A549 (cell line): ENCODE results near the gene ATP6V0A1. TPM values are rescaled to one million over a fixed set of nuclear protein-coding genes. Genes with fewer than 3 reads are reported as not detected.

ENCODE experiments used
- ATAC-seq, 2 experiments: fragments of 200-7000 bp in 1 of 2; fragments of >200 bp in 1 of 2; cut with Nextera tagmentation in 1 of 2; cut with Tn5 transposase in 1 of 2; 3 replicates each; pipeline versions ENCODE4 v1.8.0 to v1.9.1; 2018 to 2020; ENCODE audit warnings: mild to moderate bottlenecking in 1 of 2, moderate library complexity in 1 of 2
- CTCF ChIA-PET: fragments of 300-600 bp; sonication (Branson Sonifier 250); formaldehyde crosslinking; extraction: SDS; loops from one replicate; lab custom pipeline; 2021; ENCODE audit warnings: antibody characterized with exemption, inconsistent platforms; lab: Yijun Ruan, JAX
- POLR2A ChIA-PET: fragments of 350-600 bp; formaldehyde crosslinking; extraction: SDS; loops from one replicate; lab custom pipeline; 2021; ENCODE audit warnings: antibody characterized with exemption, inconsistent platforms; lab: Yijun Ruan, JAX
- DNase-seq, 2 experiments: peaks; one replicate each; pipeline versions ENCODE4 v3.0.0 to v3.0.0-alpha.2; 2011 to 2016; ENCODE audit warnings: low read depth in 1 of 2, low spot score in 1 of 2
- FAIRE-seq: peaks from 2 replicates; lab custom pipeline; 2011; peaks lifted over from hg19 to GRCh38; lab: Jason Lieb, UNC
- H3K27ac ChIP-seq, 2 experiments: fragments of >200 bp; sonication (Bioruptor Twin); formaldehyde crosslinking; 3 replicates each; pipeline ENCODE4 v1.5.1; 2016 to 2017
- H3K4me1 ChIP-seq: fragments of >200 bp; sonication (Bioruptor Twin); formaldehyde crosslinking; 3 replicates; pipeline ENCODE4 v1.6.1; 2016
- H3K4me2 ChIP-seq: fragments of >200 bp; sonication (Bioruptor Twin); formaldehyde crosslinking; 3 replicates; pipeline ENCODE4 v1.6.1; 2016
- H3K4me3 ChIP-seq: fragments of >200 bp; sonication (Bioruptor Twin); formaldehyde crosslinking; 3 replicates; pipeline ENCODE4 v1.5.1; 2016
- H3K9me3 ChIP-seq: fragments of >200 bp; sonication (Bioruptor Twin); formaldehyde crosslinking; 3 replicates; pipeline ENCODE4 v1.6.1; 2016
- ATOH8 ChIP-seq: fragments of 250-450 bp; sonication (Bioruptor Pico); IDR thresholded peaks from 2 replicates; pipeline ENCODE4 v1.5.0; 2020; ENCODE audit warnings: low read depth, mild to moderate bottlenecking, moderate library complexity
- BHLHE40 ChIP-seq: IDR thresholded peaks from 2 replicates; pipeline ENCODE4 v1.6.1; 2012; ENCODE audit warnings: low read depth, low read length, inconsistent platforms
- CBX2 ChIP-seq: fragments of 200-600 bp; sonication (generic); IDR thresholded peaks from 2 replicates; pipeline ENCODE4 v1.6.1; 2016; ENCODE audit warnings: low read depth, mild to moderate bottlenecking, borderline replicate concordance
- CHD2 ChIP-seq: fragments of 150-350 bp; IDR thresholded peaks from 2 replicates; pipeline ENCODE4 v1.6.1; 2014; ENCODE audit warnings: low read length; ENCODE audit not compliant: partially characterized antibody
- E2F6 ChIP-seq: IDR thresholded peaks from 2 replicates; pipeline ENCODE4 v1.6.1; 2012; ENCODE audit warnings: low read depth, borderline replicate concordance
- EP300 ChIP-seq, 2 experiments: fragments of >200 bp; sonication (Bioruptor Twin); formaldehyde crosslinking; IDR thresholded peaks; 2 replicates in 1 of 2; 3 replicates in 1 of 2; pipeline ENCODE4 v1.6.1; 2016 to 2017
- HES2 ChIP-seq: fragments of >200 bp; sonication (Bioruptor Twin); formaldehyde crosslinking; IDR thresholded peaks from 2 replicates; pipeline ENCODE4 v1.6.1; 2016
- HEYL ChIP-seq: fragments of 250-450 bp; sonication (Bioruptor Pico); IDR thresholded peaks from 2 replicates; pipeline ENCODE4 v1.8.0; 2021; ENCODE audit warnings: mild to moderate bottlenecking, moderate library complexity
- HOXA7 ChIP-seq: fragments of 250-450 bp; sonication (Bioruptor Pico); IDR thresholded peaks from 2 replicates; pipeline ENCODE4 v1.5.0; 2020; ENCODE audit warnings: mild to moderate bottlenecking, moderate library complexity
- HOXB13 ChIP-seq: fragments of 250-450 bp; sonication (Bioruptor Pico); IDR thresholded peaks from 2 replicates; pipeline ENCODE4 v1.5.0; 2020; ENCODE audit warnings: low read depth, mild to moderate bottlenecking, moderate library complexity
- KDM1A ChIP-seq: fragments of 200-600 bp; sonication (generic); IDR thresholded peaks from 2 replicates; pipeline ENCODE4 v1.6.1; 2016; ENCODE audit warnings: low read depth, mild to moderate bottlenecking
- KDM5A ChIP-seq: fragments of 200-600 bp; sonication (generic); IDR thresholded peaks from 2 replicates; pipeline ENCODE4 v1.6.1; 2016; ENCODE audit warnings: antibody characterized with exemption, mild to moderate bottlenecking
- MAFK ChIP-seq: fragments of 450-650 bp; IDR thresholded peaks from 2 replicates; pipeline ENCODE4 v1.6.1; 2014; ENCODE audit not compliant: partially characterized antibody
- MYC ChIP-seq: IDR thresholded peaks from 2 replicates; pipeline ENCODE4 v1.6.1; 2012; ENCODE audit warnings: mild to moderate bottlenecking, inconsistent platforms, low read length, improper control_type of control experiment, borderline replicate concordance
- NPAS2 ChIP-seq: fragments of 250-450 bp; sonication (Bioruptor Pico); IDR thresholded peaks from 2 replicates; pipeline ENCODE4 v1.8.0; 2022; ENCODE audit warnings: mild to moderate bottlenecking, moderate library complexity, borderline replicate concordance
- PBX3 ChIP-seq: IDR thresholded peaks from 2 replicates; pipeline ENCODE4 v1.6.1; 2012
- RARB ChIP-seq: fragments of 250-450 bp; sonication (Bioruptor Pico); IDR thresholded peaks from 2 replicates; pipeline ENCODE4 v1.8.0; 2021; ENCODE audit warnings: mild to moderate bottlenecking, moderate library complexity
- RCOR1 ChIP-seq: fragments of 150-350 bp; IDR thresholded peaks from 2 replicates; pipeline ENCODE4 v1.6.1; 2014; ENCODE audit warnings: antibody characterized with exemption, low read length, low read depth
- REST ChIP-seq: fragments of 200-600 bp; sonication (generic); IDR thresholded peaks from 2 replicates; pipeline ENCODE4 v1.6.1; 2016; ENCODE audit warnings: antibody characterized with exemption, mild to moderate bottlenecking, moderate library complexity
- RFX5 ChIP-seq: fragments of 450-650 bp; IDR thresholded peaks from 2 replicates; pipeline ENCODE4 v1.7.1; 2014; ENCODE audit warnings: antibody characterized with exemption, mild to moderate bottlenecking, moderate library complexity
- RNF2 ChIP-seq: fragments of 200-600 bp; sonication (generic); IDR thresholded peaks from 2 replicates; pipeline ENCODE4 v1.6.1; 2016; ENCODE audit warnings: low read depth, mild to moderate bottlenecking, antibody characterized with exemption, moderate library complexity, borderline replicate concordance
- TFCP2L1 ChIP-seq: fragments of 250-450 bp; sonication (Bioruptor Pico); IDR thresholded peaks from 2 replicates; pipeline ENCODE4 v1.5.0; 2021; ENCODE audit warnings: mild to moderate bottlenecking
- TP53 ChIP-seq: fragments of 250-450 bp; sonication (Bioruptor Pico); IDR thresholded peaks from 2 replicates; pipeline ENCODE4 v1.5.0; 2021; ENCODE audit warnings: mild to moderate bottlenecking, moderate library complexity
- USF2 ChIP-seq: fragments of 450-650 bp; IDR thresholded peaks from 2 replicates; pipeline ENCODE4 v1.6.1; 2014; ENCODE audit warnings: antibody characterized with exemption
- ZC3H11A ChIP-seq: fragments of 450-650 bp; IDR thresholded peaks from 2 replicates; pipeline ENCODE4 v1.6.1; 2014; ENCODE audit warnings: antibody characterized with exemption, mild to moderate bottlenecking
- ZFP36 ChIP-seq: fragments of 450-650 bp; IDR thresholded peaks from 2 replicates; pipeline ENCODE4 v1.6.1; 2014; ENCODE audit warnings: borderline replicate concordance; ENCODE audit not compliant: partially characterized antibody
- WGBS: methylation state at CpG from one replicate; pipeline ENCODE4 v1.1.6; 2017; ENCODE audit errors: missing lambda C conversion rate; 5-methylcytosine and 5-hydroxymethylcytosine counted together
- polyA plus RNA-seq, 4 experiments: library from polyadenylated mRNA; depleted of rRNA in 3 of 4; stranded (reverse); fragments of >200 nt; fragmentation: RNase III in 1 of 4; extraction: RNeasy Plus Mini Kit Qiagen cat#74134 plus additional on column Dnase treatment in 1 of 4; gene quantifications; 2 replicates in 3 of 4; 3 replicates in 1 of 4; pipeline ENCODE4 v1.2.3, GENCODE V29; 2011 to 2017

ATP6V0A1 gene
- polyA plus RNA-seq, 2 of the 4 experiments (the other 2 are of a cell fraction): 27.3 to 33.7 TPM

- FAIRE-seq: no peak
- POLR2A ChIA-PET: no interaction called here
Observed at GRCh38 chr17:42513686-42514085, 55.0 kb downstream of the ATP6V0A1 start.

GRCh38 chr17:42514279-42514678 is 55.6 kb downstream of the ATP6V0A1 start:
- ChIA-PET POLR2A (interaction anchor here (0.5 kb wide), 1 partner anchor 199 kb away, joined by 3 read pairs; no protein-coding TSS in a partner anchor), CTCF (interaction anchor here (0.8 to 17.8 kb wide), 11 partner anchors 8 to 196 kb away, joined by 3 to 364 read pairs (median 7); partner anchors contain the start of genes CAVIN1, NAGLU and STAT3)
- ATAC-seq (no peak), DNase-seq (no peak), FAIRE-seq (no peak)
- WGBS: 90% methylated on average over 11 of the region's 11 CpGs
- Histone ChIP-seq H3K4me1 (peaks cover 26% of the 10 kb centered on the region), H3K4me3 (no peak overlapping the region), H3K4me2 (no peak overlapping the region), H3K9me3 (no peaks in the 10 kb centered on the region), H3K27ac (no peak overlapping the region)
- no peak for TF ChIP-seq ATOH8
- no peak for TF ChIP-seq RNF2
- TF ChIP-seq MYC: no peak
- TF ChIP-seq EP300 (IDR thresholded peaks at IDR 0.05): no peak
- TF ChIP-seq HEYL (CRISPR knock-in tag): no peak
- TF ChIP-seq KDM5A: no peak
- TF ChIP-seq USF2: no peak
- TF ChIP-seq HOXB13 (CRISPR knock-in tag): no peak
- no peak for TF ChIP-seq CHD2
- TF ChIP-seq CBX2: no peak
- TF ChIP-seq E2F6: no peak
- no peak for TF ChIP-seq PBX3
- no peak for TF ChIP-seq HOXA7 (CRISPR knock-in tag)
- TF ChIP-seq ZC3H11A: no peak
- no peak for TF ChIP-seq BHLHE40
- TF ChIP-seq HES2: no peak

More at GRCh38 chr17:42513686-42514085, 55.0 kb downstream of the ATP6V0A1 start:
- Histone ChIP-seq H3K4me3 (no peak overlapping the region), H3K27ac (no peak overlapping the region), H3K4me2 (no peak overlapping the region), H3K9me3 (no peaks in the 10 kb centered on the region), H3K4me1 (peaks cover 20% of the 10 kb centered on the region)
- WGBS: 98% methylated on average over 11 of the region's 11 CpGs
- TF ChIP-seq MAFK: no peak
- TF ChIP-seq RCOR1: no peak
- TF ChIP-seq RFX5: no peak
- no peak for TF ChIP-seq REST
- TF ChIP-seq RARB (CRISPR knock-in tag): no peak
- no peak for TF ChIP-seq NPAS2 (CRISPR knock-in tag)
- TF ChIP-seq TP53 (CRISPR knock-in tag): no peak
- TF ChIP-seq KDM1A: no peak
- no peak for TF ChIP-seq TFCP2L1 (CRISPR knock-in tag)
- no peak for TF ChIP-seq ZFP36
- CTCF ChIA-PET: interaction anchor here (1.0 to 17.8 kb wide), 8 partner anchors 14 to 195 kb away, joined by 3 to 364 read pairs (median 62); partner anchors contain the start of genes CAVIN1 and NAGLU
- no peak for ATAC-seq
- no peak for DNase-seq
